Loucy (cell line): ENCODE data around the gene GPT2.

Experiments used
- CTCF ChIP-seq: fragments of 200-600 bp; sonication (generic); conservative IDR thresholded peaks from 2 replicates; pipeline ENCODE4 v1.5.1; 2014; ENCODE audit warnings: mild to moderate bottlenecking, antibody characterized with exemption, low read length
- EZH2phosphoT487 ChIP-seq: fragments of 200-600 bp; IDR thresholded peaks from 2 replicates; pipeline ENCODE4 v1.6.1; 2018; ENCODE audit warnings: antibody characterized with exemption, mild to moderate bottlenecking, moderate library complexity, borderline replicate concordance

- TF ChIP-seq EZH2phosphoT487 = no peak
- no peak for TF ChIP-seq CTCF
These were observed 22.3 kb downstream of the GPT2 start for GRCh38 chr16:46906360-46907060.
